Measurements from ENCODE around the gene CLCN5. TPM values are rescaled to one million over a fixed set of nuclear protein-coding genes. Genes with fewer than 3 reads are reported as not detected.

The CLCN5 gene
- total and polyA plus RNA-seq, 2 of the 13 experiments (the other 11 are each of a cell fraction or from before 2014, with no cell fraction given) = 7.8 to 27.3 TPM

GRCh38 chrX:49922291-49923241 is at the start of gene CLCN5 (continued):
- TF ChIP-seq SKIL (CRISPR knock-in tag; IDR thresholded peaks at IDR 0.05; ENCODE audit: borderline replicate concordance) (no peak), TCF12 (IDR thresholded peaks at IDR 0.05) (no peak), TCF12 (CRISPR knock-in tag; IDR thresholded peaks at IDR 0.05) (no peak), GABPB1 (CRISPR knock-in tag; IDR thresholded peaks at IDR 0.05) (peak; percentile 54; the same call in 1 of the 2 replicates), SP5 (CRISPR knock-in tag; IDR thresholded peaks at IDR 0.05; ENCODE audit: borderline replicate concordance, low read depth) (peak; percentile 14; the same call in 1 of the 2 replicates), ZNF839 (CRISPR knock-in tag; IDR thresholded peaks at IDR 0.05; ENCODE audit: borderline replicate concordance) (no peak), KAT2B (IDR thresholded peaks at IDR 0.05; ENCODE audit: borderline replicate concordance, low read depth, low read length) (no peak), CHCHD3 (CRISPR knock-in tag; IDR thresholded peaks at IDR 0.05) (no peak), PBX3 (CRISPR knock-in tag; IDR thresholded peaks at IDR 0.05; ENCODE audit: borderline replicate concordance) (no peak), DBP (CRISPR knock-in tag; IDR thresholded peaks at IDR 0.05; ENCODE audit: not compliant biosample characterization) (no peak), GATA4 (IDR thresholded peaks at IDR 0.05; ENCODE audit: borderline replicate concordance, low read depth) (no peak), ZNF841 (CRISPR knock-in tag; IDR thresholded peaks at IDR 0.05; ENCODE audit: borderline replicate concordance) (no peak), ARID4A (CRISPR knock-in tag; IDR thresholded peaks at IDR 0.05; ENCODE audit: borderline replicate concordance) (peak; percentile 71), REST (IDR thresholded peaks at IDR 0.05; ENCODE audit: borderline replicate concordance in 1 of 2, low read depth in 1 of 2, low read length in 2 of 2) (no peak), PHB2 (IDR thresholded peaks at IDR 0.05; ENCODE audit: partially characterized antibody) (no peak)
